ENCODE data around the gene CRACR2A. TPM values are rescaled to one million over a fixed set of nuclear protein-coding genes. Genes with fewer than 3 reads are reported as not detected.

CRACR2A gene
- total and polyA plus RNA-seq, 9 of the 15 experiments (the other 6 are each of a cell fraction or from before 2014, with no cell fraction given): 2.1 to 15.1 (median 10.4) TPM

- Histone ChIP-seq H3K9me3 (replicated peaks; ENCODE audit: control insufficient read depth, insufficient read depth, low read depth, low read length) (no peaks in the 10 kb centered on the region), H2AFZ (ENCODE audit: low read depth, low read length) (no peak overlapping the region), H3K36me3 (ENCODE audit: control insufficient read depth, insufficient read depth, low read length) (peaks cover 17% of the 10 kb centered on the region; the same call in 1 of the 3 replicates), H4K20me1 (replicated peaks; ENCODE audit: control insufficient read depth, insufficient read depth, low read length) (no peaks in the 10 kb centered on the region), H3K27ac (ENCODE audit: extremely low read depth, low read depth, low read length) (no peak overlapping the region), H3K4me3 (no peak overlapping the region), H3K4me1 (replicated peaks in 1 of 2; ENCODE audit: control insufficient read depth in 2 of 2, insufficient read depth in 2 of 2, low read length in 2 of 2) (no peaks in the 10 kb centered on the region; a peak in 1 of 5 replicates), H3K9me1 (ENCODE audit: control insufficient read depth, insufficient read depth, low read length) (no peaks in the 10 kb centered on the region), H3K27me3 (ENCODE audit: control insufficient read depth in 2 of 2, insufficient read depth in 2 of 2, low read length in 2 of 2) (no peaks in the 10 kb centered on the region), H3K4me2 (ENCODE audit: insufficient read depth, low read length) (no peak overlapping the region), H3K79me2 (ENCODE audit: control insufficient read depth, insufficient read depth, low read length) (no peaks in the 10 kb centered on the region), H3K9ac (ENCODE audit: insufficient read depth in 1 of 2, low read depth in 2 of 2, low read length in 2 of 2) (no peak overlapping the region)
- intact Hi-C loops (cut with micrococcal nuclease): no loop called here
- ATAC-seq (no peak), DNase-seq (ENCODE audit: extremely low read depth in 1 of 4, low spot score in 3 of 4) (no peak), FAIRE-seq (no peak)
- WGBS (ENCODE audit: insufficient coverage, low coverage, missing lambda C conversion rate): 92% methylated on average over 5 of the region's 6 CpGs
- TF ChIP-seq MYBL2 (IDR thresholded peaks at IDR 0.05; ENCODE audit: low read depth) (no peak), MYBL2 (CRISPR knock-in tag; IDR thresholded peaks at IDR 0.05; ENCODE audit: borderline replicate concordance) (no peak), YBX1 (IDR thresholded peaks at IDR 0.05) (no peak), ZNF253 (CRISPR knock-in tag; conservative IDR thresholded peaks at IDR 0.05) (no peak), MYNN (IDR thresholded peaks at IDR 0.05) (no peak), MYNN (CRISPR knock-in tag; IDR thresholded peaks at IDR 0.05) (no peak), NFIX (CRISPR knock-in tag; IDR thresholded peaks at IDR 0.05; ENCODE audit: low read depth) (no peak), ZNF311 (CRISPR knock-in tag; IDR thresholded peaks at IDR 0.05) (no peak), MCM5 (IDR thresholded peaks at IDR 0.05; ENCODE audit: low read depth) (no peak), TCF3 (CRISPR knock-in tag; IDR thresholded peaks at IDR 0.05) (no peak), CREM (IDR thresholded peaks at IDR 0.05; ENCODE audit: low read depth) (no peak), ZNF124 (CRISPR knock-in tag; IDR thresholded peaks at IDR 0.05) (no peak), NFXL1 (CRISPR knock-in tag; IDR thresholded peaks at IDR 0.05) (no peak), NR3C1 (CRISPR knock-in tag; IDR thresholded peaks at IDR 0.05) (no peak), SIX5 (IDR thresholded peaks at IDR 0.05; ENCODE audit: borderline replicate concordance in 1 of 2, insufficient read depth in 1 of 2, low read depth in 1 of 2, low read length in 2 of 2) (no peak)
- no TSS peak for BruUV-seq (replicated peaks)
- ChIA-PET CTCF (ENCODE audit: low intra/inter-chr PET ratio) (no interaction called here), POLR2A (interaction anchor here (0.7 kb wide), 1 partner anchor 75 kb away, joined by 3 read pairs; no protein-coding TSS in a partner anchor)
- in situ Hi-C loops (cut with MboI): no loop called here
Measured at GRCh38 chr12:3743803-3744202, 9.1 kb downstream of the CRACR2A start.

Data from K562 (cell line).